HL-60 (cell line): ENCODE results near the gene FXR1.

Experiments used
- CTCF ChIP-seq: IDR thresholded peaks from one replicate; pipeline ENCODE4 v1.5.1; 2011; ENCODE audit warnings: low read length, control low read depth, inconsistent platforms; ENCODE audit not compliant: insufficient read depth
- POLR2AphosphoS5 ChIP-seq: IDR thresholded peaks from 2 replicates; pipeline ENCODE4 v1.6.1; 2012; ENCODE audit warnings: low read depth

- no peak for TF ChIP-seq CTCF
- no peak for TF ChIP-seq POLR2AphosphoS5
Measured at GRCh38 chr3:180870008-180870699, 42.3 kb upstream of the FXR1 start.
